Activated CD4-positive, CD25-positive, alpha-beta regulatory T cell (primary cell): ENCODE results near the gene GIMAP8.

ENCODE experiments used
- DNase-seq, 4 experiments: peaks; one replicate each; lab custom pipeline; 2025; lab: John Stamatoyannopoulos, UW

Gene GIMAP8

DNA sequence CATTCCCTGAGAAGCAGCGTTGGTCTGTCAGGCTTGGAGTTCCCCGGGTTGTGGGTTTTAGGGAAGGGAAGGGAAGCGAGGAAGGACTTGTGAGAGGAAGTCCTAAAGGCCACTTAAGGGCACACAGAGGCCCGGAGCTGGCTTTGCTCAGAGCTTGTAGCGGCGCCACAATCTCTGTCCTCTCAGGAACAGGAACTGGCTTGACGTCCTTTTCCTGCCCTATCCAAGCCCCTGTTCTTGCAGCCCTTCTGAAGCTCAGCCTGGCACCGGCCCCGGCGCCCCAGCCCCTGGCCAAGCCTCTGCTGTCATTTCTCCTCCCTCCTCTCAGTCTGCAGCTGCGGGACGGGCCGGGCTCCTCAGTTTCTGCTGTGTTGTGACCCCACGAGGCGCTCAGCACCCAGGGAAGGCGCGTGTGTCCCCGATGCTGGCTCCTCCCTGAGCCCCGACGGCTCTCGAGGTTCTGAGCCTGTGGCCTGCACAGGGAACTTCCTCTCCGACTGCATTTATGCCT lies at the start of gene GIMAP8:
GIMAP8 (plus strand) TSS at position 140 of the 511 bp plus-strand sequence. CDS start 16,069 bp downstream, outside the sequence.
- DNase-seq: peak; percentile 30 to 48 (median 33)

DNA sequence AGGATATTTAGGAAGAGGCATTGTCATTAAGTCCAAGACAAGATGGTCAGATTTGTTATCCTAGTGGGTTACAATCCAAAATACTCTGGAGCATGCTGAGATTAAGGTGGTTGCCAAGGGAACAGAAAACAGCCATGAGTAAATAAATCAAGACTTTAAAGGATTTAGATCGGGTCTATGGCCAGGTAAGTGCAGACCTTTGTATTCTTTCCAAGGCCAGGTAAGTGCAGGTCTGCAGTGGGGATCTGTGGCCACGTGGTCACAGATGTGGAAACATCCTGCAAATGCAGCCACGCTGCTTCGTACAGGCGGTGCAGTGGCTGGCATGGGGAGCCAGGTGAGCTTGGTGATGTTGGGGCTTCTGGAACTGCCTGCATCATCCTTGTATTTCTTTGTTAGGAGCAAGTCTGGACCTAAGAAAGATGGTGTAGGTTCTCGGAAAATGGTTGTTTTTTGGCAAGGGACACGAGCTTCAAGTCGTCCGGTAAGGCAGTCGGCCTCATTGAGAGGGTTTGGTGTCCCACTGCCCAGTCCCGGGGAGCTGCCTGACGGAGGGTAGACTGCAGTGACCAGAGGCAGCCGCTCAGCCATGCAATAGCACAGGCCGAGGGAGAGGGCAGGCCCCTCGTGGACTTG lies 49.5 kb upstream of the GIMAP8 start:
- DNase-seq: no peak

- no peak for DNase-seq
Measured at GRCh38 chr7:150401424-150401790, 49.0 kb upstream of the GIMAP8 start.

GRCh38 chr7:150401861-150402631 lies 48.4 kb upstream of the GIMAP8 start:
- DNase-seq: no peak

- no peak for DNase-seq
Measured at GRCh38 chr7:150402671-150403321, 47.6 kb upstream of the GIMAP8 start.

DNA sequence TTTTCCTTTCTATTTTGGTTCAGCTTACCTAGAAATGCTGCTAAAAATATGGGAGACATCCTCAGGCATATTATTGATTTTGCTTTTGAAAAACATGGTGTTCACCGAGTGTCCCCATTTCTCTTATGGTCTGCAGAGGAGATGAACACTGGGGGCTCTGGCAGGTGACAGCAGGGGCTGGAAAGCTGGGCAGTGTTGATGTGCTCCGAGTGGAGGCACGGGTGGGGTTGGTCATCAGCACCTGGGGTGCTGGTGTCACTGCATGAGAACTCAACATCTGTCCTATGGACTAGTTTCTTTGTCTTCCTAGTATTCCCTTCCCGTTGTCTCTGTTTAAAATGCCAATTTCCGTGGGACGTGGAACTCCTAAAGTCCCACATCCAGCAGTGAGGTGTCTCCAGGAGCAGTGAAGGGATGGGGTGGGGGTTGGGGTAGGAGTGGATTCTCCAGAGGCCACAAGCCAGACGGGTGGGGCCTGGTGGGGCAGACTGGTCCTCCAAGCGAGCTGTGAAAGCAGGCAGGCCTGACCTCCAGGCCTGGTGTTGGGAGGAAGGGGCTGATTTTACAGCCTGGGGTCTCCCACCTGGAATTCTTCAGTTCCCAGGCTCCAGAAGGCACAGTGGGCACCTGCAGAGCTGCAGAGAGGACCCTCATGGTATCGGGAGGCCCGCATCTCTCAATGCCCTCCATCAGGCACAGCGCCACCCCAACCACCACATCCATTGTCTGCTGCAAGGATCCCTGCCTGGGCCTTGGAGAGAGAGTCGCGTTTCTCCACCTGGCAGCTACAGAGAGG lies 46.9 kb upstream of the GIMAP8 start:
- no peak for DNase-seq

DNA sequence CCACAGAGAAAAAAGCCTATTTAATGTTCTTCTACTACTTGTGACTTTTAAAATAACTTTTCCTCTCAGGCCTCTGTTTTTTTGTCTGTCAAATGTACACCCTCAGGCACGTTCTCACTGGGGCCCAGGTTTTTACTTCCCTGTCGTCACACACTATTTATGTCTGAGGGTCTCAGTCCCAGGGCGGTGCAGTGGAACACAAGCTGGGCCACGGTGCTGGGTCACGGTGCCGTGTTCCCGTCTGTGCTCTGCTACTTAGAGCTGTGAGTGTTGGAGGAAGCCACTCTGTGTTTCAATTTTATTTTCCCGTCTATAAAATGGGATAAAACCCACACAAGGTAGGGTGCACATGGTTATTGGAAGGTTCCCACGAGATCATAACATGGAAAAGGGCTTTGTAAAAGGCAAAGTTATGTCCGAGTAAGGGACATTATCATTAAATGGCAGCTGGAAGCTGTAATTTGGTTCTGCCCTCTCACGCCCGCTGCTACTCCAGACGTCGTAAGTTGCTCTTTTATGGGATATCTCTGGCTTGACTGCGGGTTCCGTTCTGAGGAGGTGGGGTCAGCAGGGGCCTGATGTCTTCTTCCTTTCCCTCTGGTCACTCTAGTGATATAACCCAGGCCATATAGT lies 46.1 kb upstream of the GIMAP8 start:
- no peak for DNase-seq

DNA sequence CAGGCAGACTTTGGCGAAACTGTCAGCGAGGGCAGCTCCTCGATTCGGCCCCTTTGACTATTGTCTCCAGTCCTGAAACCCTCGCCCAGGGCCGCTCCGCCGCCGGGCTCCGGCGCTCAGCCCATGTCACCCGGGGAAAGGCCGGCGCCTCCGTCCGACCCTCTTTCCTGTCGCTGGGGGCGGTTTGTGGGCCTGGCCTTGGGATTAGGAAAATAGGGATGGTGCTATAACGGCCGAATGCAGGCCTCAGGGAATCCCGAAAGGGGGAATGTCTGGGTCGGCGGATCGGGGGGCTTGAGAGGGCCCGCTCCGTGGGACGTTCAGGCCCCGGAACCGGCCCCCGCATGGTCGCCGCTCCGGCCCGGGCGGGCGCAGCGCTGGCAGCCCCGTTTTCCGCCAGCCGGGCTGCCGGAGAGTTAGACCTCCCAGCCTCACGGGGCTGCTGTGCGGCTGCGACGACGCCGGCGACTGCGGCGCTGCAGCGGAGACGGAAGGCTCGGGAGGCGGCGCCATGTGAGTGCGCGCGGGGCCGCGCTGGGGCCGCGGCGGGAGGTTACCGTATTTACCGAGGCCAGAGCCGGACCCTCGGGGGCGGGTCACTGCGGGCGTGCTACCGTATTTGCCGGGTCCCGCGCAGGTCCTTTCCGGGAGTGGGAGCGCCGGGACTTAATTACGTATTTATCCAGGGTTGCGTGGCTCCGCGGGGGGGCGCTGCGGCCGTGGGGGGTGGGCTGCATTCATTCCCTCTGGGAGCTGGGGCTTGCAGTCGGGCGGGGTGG lies 45.4 kb upstream of the GIMAP8 start:
- DNase-seq: peak; percentile 51 to 72 (median 54)

GRCh38 chr7:150405584-150406311 lies 44.7 kb upstream of the GIMAP8 start:
- DNase-seq: peak in 2 of 4 experiments; percentile 18 to 25

GRCh38 chr7:150406312-150406566 lies 44.2 kb upstream of the GIMAP8 start:
- no peak for DNase-seq

- no peak for DNase-seq
Measured at GRCh38 chr7:150406567-150407421, 43.6 kb upstream of the GIMAP8 start.

GRCh38 chr7:150407588-150408392 lies 42.6 kb upstream of the GIMAP8 start:
- DNase-seq: no peak

- DNase-seq: no peak
Measured at GRCh38 chr7:150408393-150409299, 41.8 kb upstream of the GIMAP8 start.

DNA sequence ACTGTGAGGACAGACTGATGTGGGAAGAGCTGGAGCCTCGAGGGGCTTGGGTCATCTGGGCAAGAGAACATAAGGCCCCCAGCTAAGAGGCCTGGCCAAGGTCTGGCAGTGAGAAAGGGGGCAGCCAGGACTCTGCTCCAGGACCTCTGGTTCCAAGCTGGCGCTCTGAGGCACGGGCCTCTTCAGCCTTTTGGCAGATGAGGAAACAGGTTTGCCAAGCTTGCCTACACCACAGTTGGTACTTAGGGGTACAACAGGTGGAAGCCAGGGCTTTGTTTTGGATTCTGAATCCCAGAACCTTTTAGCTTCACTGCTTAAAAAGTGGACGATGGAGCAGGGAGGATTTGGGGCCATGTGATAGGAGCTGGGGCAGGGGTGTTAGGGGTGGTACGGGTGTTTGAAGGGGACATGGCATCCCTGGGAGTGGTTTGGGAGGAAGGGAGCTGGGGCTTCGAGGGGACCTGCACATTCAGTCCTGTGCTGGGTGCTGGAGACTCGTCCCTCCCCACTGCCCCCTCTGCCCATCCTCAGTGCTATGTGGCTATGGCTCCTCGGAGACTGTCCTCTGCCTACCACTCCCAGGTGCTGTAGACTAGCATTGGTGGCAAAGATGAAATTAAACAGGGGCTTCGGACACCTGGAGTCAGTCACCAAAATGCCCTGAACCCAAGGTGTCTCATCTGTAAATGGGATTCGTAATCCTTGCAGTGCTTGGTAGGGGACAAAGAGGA lies 41.0 kb upstream of the GIMAP8 start:
- no peak for DNase-seq

DNA sequence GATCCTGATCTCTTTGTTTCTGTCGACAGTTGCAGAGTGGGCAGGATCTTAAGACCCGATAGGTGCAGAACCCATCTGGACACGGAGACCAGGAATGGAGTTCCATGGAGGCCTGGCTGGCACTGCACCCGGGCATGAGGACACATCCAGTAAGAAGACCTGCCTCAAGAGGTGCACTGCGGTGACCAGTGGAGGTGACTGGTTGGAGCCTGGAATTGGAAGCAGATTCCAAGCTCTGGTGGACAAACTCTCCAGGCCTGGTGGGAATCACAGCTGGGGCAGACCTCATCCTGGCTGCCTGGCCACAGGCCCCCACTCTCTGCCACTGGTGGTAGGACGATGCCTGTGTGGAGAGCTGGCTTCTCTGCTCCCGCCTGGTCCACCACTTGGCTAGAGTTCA lies 40.3 kb upstream of the GIMAP8 start:
- no peak for DNase-seq

DNA sequence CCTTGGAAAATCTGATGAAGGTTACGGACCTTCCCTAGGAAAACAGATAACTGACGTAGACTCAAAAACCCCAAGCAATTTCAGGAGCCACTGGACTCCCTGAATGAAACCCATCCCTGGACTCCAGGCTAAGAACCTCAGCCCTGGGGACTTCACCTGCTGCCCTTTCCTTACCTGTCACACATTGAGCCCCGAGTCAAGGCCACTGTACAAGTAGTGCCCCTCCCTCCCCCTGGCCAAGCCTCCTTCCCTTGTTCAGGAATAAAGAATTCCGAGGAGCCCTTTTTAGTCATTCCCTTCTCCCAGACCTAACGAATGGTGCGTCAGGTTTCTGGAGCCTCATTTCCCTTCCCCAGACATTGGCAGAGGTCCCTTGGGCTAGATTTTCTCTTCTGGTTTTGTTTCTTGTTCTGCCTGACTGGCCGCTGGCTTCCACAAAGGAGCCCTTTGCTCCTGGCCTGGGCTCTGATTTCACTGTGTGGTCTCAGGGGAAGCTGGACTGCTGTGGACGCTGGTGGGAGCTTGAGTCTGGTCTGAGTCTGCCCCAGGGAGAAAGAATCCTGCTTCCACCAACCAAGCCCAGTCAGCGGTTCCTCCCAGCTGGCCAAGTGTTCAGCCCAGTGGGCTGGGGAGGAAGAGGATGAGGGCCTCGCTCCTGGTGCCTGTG lies 39.6 kb upstream of the GIMAP8 start:
- no peak for DNase-seq
